Transverse colon (tissue), 4 donors: ENCODE results near the gene DDTL. TPM values are rescaled to one million over a fixed set of nuclear protein-coding genes. Genes with fewer than 3 reads are reported as not detected.

ENCODE experiments used
- DNase-seq: peaks from one replicate; pipeline ENCODE4 v3.0.0-alpha.2; 2019
- H3K27ac ChIP-seq, 4 donors: fragments of 200-600 bp; sonication (generic); 2 replicates each; pipeline ENCODE4 v1.5.1; 2016 to 2018; ENCODE audit warnings: inconsistent platforms in 4 of 4
- H3K27me3 ChIP-seq: fragments of 200-600 bp; sonication (generic); 2 replicates; pipeline ENCODE4 v1.5.1; 2017; ENCODE audit warnings: inconsistent platforms
- H3K36me3 ChIP-seq, 4 donors: fragments of 200-600 bp; sonication (generic); 2 replicates each; pipeline ENCODE4 v1.5.1; 2017 to 2019; ENCODE audit warnings: inconsistent platforms in 4 of 4
- H3K4me1 ChIP-seq, 4 donors: fragments of 200-600 bp; sonication (generic); 2 replicates each; pipeline ENCODE4 v1.5.1; 2017 to 2020; ENCODE audit warnings: inconsistent platforms in 4 of 4
- H3K4me3 ChIP-seq, 4 donors: fragments of 200-600 bp; sonication (generic); 1 replicate in 1 of 4; 2 replicates in 3 of 4; pipeline versions ENCODE4 v1.5.1 to v1.6.1; 2017 to 2019; ENCODE audit warnings: inconsistent platforms in 4 of 4
- H3K9me3 ChIP-seq, 2 donors: fragments of 200-600 bp; sonication (generic); 2 replicates each; pipeline ENCODE4 v1.5.1; 2017 to 2019; ENCODE audit warnings: inconsistent platforms in 2 of 2
- EP300 ChIP-seq: sonication (generic); formaldehyde crosslinking; IDR thresholded peaks from one replicate; pipeline ENCODE4 v1.6.1; 2017; ENCODE audit warnings: antibody characterized with exemption, low read depth
- POLR2A ChIP-seq: fragments of 450-650 bp; IDR thresholded peaks from one replicate; pipeline ENCODE4 v1.6.1; 2016; ENCODE audit warnings: antibody characterized with exemption, mild to moderate bottlenecking, moderate library complexity
- POLR2AphosphoS5 ChIP-seq, 3 donors: sonication (generic); formaldehyde crosslinking; IDR thresholded peaks; one replicate each; pipeline ENCODE4 v1.6.1; 2016; ENCODE audit warnings: antibody characterized with exemption in 3 of 3
- WGBS, 2 donors: methylation state at CpG; one replicate each; pipeline ENCODE4 v1.1.5; 2018; ENCODE audit warnings: low coverage in 1 of 2; 5-methylcytosine and 5-hydroxymethylcytosine counted together
- in situ Hi-C, 4 donors: fragments of 200-750 bp; cut with MboI; loops; one replicate each; pipeline versions ENCODE4 v1.15.0 to v1.15.1; 2017; ENCODE audit warnings: low sequenced_read_pairs in 3 of 4, low pct_ligation_motif_present in 1 of 4, low pct_unique_long_range_greater_than_20kb in 1 of 4
- intact Hi-C: fragments of 100-400 bp; cut with DNase I; formaldehyde crosslinking; loops from one replicate; pipeline ENCODE4 v1.15.1; 2023; ENCODE audit warnings: low total_unique reads
- total RNA-seq, 4 donors: library from RNA; depleted of rRNA; stranded (reverse); fragments of >200 nt; gene quantifications; one replicate each; pipeline ENCODE4 v1.1.0, GENCODE V29; 2016
- TF ChIP-seq, protein P1 (sequence below), 5 experiments: fragments of 200-600 bp in 3 of 5; fragments of 450-650 bp in 2 of 5; sonication (generic) in 3 of 5; IDR thresholded peaks; 1 replicate in 2 of 5; 2 replicates in 3 of 5; pipeline ENCODE4 v1.5.1; 2016 to 2017; ENCODE audit warnings: antibody characterized with exemption in 5 of 5, inconsistent platforms in 3 of 5, mild to moderate bottlenecking in 2 of 5, moderate library complexity in 1 of 5

Gene DDTL
- total RNA-seq, 4 donors from 2014 or later: 1.5 to 1.8 TPM; not detected in 2

DNA sequence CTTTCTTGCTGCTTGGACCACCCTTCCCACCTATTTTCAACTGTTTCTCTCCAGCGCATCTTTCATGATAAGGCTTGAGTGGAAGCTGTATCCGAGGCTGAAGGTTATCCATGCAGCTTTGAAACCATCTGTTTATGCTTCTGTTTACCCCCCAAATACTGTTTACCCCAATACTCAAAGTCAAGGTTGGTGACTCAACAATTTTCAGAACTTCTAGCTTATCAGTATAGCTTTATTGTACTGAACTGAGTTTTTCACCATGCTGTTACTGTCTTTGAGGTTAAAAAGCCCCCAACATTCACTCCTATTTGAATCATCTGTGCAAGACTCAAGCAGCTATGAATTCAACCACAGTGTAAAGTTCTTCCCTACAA is 43.3 kb downstream of the DDTL start:
- Histone ChIP-seq H3K27me3 (no peaks in the 10 kb centered on the region), H3K27ac (peak overlapping the region in 1 of 4 donors; percentile 94), H3K4me3 (no peak overlapping the region), H3K9me3 (no peaks in the 10 kb centered on the region), H3K36me3 (no peaks in the 10 kb centered on the region), H3K4me1 (peaks cover 8 to 19% (median 12%) of the 10 kb centered on the region in 4 donors)
- no peak for TF ChIP-seq POLR2AphosphoS5 (IDR thresholded peaks at IDR 0.05)
- TF ChIP-seq POLR2A: no peak
- TF ChIP-seq, protein P1, sequence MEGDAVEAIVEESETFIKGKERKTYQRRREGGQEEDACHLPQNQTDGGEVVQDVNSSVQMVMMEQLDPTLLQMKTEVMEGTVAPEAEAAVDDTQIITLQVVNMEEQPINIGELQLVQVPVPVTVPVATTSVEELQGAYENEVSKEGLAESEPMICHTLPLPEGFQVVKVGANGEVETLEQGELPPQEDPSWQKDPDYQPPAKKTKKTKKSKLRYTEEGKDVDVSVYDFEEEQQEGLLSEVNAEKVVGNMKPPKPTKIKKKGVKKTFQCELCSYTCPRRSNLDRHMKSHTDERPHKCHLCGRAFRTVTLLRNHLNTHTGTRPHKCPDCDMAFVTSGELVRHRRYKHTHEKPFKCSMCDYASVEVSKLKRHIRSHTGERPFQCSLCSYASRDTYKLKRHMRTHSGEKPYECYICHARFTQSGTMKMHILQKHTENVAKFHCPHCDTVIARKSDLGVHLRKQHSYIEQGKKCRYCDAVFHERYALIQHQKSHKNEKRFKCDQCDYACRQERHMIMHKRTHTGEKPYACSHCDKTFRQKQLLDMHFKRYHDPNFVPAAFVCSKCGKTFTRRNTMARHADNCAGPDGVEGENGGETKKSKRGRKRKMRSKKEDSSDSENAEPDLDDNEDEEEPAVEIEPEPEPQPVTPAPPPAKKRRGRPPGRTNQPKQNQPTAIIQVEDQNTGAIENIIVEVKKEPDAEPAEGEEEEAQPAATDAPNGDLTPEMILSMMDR (IDR thresholded peaks at IDR 0.05): no peak
- TF ChIP-seq EP300: no peak
- DNase-seq: no peak
- 93 to 95% methylated on average over 2 of the region's 2 CpGs for WGBS, 2 donors
- intact Hi-C loops (no loop called here), in situ Hi-C loops (no loop called here)

DNA sequence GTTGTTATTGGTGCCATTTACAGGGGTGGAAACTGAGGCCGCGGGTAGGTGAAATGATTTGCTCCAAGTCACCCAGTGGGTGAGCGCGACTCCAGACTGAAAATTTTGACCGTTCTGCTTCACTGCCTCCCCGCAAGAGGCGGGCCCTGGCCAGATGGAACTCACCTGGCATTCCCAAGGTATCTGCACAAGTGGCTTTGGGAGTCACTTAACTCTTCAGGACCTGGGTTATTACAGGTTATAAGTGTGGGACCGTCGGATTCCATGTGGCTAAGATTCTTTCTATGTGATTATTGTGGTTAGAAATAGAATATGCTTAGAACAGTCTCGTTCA is 45.0 kb downstream of the DDTL start:
- H3K4me1 ChIP-seq: peaks cover 8 to 19% (median 12%) of the 10 kb centered on the region in 4 donors
- WGBS, 2 donors: 0 to 1% methylated on average over 1 to 10 of the region's 10 CpGs
- DNase-seq: no peak

DNA sequence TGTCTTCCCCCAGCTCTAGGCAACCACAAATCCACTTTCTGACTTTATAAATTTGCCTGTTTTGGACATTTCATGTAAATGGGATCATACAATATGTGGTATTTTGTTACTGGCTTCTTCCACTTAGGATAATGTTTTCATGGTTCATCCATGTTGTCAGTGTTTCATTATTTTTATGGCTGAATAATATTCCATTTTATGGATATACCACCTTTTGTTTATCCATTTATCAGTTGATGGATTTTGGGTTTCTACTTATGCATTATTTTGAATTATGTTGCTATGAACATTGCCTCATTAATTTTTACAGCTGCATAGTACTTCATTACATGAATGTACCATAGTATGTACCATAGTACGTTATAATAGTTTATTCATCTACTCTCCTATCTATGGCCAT is 49.5 kb downstream of the DDTL start:
- Histone ChIP-seq H3K4me3 (no peak overlapping the region), H3K4me1 (peaks cover 8 to 19% (median 12%) of the 10 kb centered on the region in 4 donors), H3K27me3 (no peaks in the 10 kb centered on the region), H3K9me3 (no peaks in the 10 kb centered on the region), H3K36me3 (no peaks in the 10 kb centered on the region), H3K27ac (no peak overlapping the region)
- no peak for DNase-seq
- WGBS, 2 donors: 90 to 95% methylated on average over 1 of the region's 1 CpG
- in situ Hi-C loops (no loop called here), intact Hi-C loops (no loop called here)
- TF ChIP-seq POLR2AphosphoS5 (IDR thresholded peaks at IDR 0.05): no peak
- no peak for TF ChIP-seq EP300
- no peak for TF ChIP-seq POLR2A
- TF ChIP-seq, protein P1 (IDR thresholded peaks at IDR 0.05): no peak

More for the DNA sequence above, 45.0 kb downstream of the DDTL start:
- intact Hi-C loops: no loop called here
- H3K9me3 ChIP-seq: no peaks in the 10 kb centered on the region
- H3K4me3 ChIP-seq: peak overlapping the region; percentile 81 to 92 (median 89)
- in situ Hi-C loops: no loop called here
- no peaks in the 10 kb centered on the region for H3K27me3 ChIP-seq
- H3K27ac ChIP-seq: peak overlapping the region; percentile 90 to 94 (median 92)
- H3K36me3 ChIP-seq: no peaks in the 10 kb centered on the region
- TF ChIP-seq, protein P1 (IDR thresholded peaks at IDR 0.05): no peak
- TF ChIP-seq EP300 (no peak), POLR2A (no peak), POLR2AphosphoS5 (IDR thresholded peaks at IDR 0.05) (no peak)

DNA sequence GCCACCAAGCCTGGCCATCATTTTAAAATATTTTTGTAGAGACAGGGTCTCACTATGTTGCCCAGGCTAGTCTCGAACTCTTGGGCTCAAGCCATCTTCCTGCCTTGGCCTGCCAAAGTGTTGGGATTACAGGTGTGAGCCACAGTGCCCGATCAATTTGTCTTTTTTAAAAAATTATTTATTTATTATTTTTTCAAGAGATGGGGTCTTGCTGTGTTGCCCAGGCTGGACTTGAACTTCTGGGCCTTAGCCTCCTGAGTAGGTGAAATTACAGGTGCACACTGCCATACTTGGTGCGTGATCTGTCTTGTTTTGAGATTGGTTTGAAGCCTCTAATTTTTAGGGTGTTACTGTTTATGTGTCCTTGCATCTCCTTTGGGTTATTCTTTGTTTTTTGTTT is 54.6 kb downstream of the DDTL start:
- in situ Hi-C loops: no loop called here
- intact Hi-C loops: no loop called here
- no peak overlapping the region for H3K27ac ChIP-seq
- no peak for DNase-seq
- no peak for TF ChIP-seq POLR2AphosphoS5 (IDR thresholded peaks at IDR 0.05)
- TF ChIP-seq, protein P1 (IDR thresholded peaks at IDR 0.05): no peak
- TF ChIP-seq POLR2A: no peak
- TF ChIP-seq EP300: no peak
- peaks cover 0 to 4% (median 0%) of the 10 kb centered on the region in 4 donors for H3K4me1 ChIP-seq
- no peaks in the 10 kb centered on the region for H3K9me3 ChIP-seq
- WGBS, 2 donors: 100% methylated on average over 1 to 3 of the region's 3 CpGs
- no peak overlapping the region for H3K4me3 ChIP-seq
- H3K27me3 ChIP-seq: no peaks in the 10 kb centered on the region
- no peaks in the 10 kb centered on the region for H3K36me3 ChIP-seq

Other genes starting within 250 kb of the DDTL start
- 1 to 10 TPM; 2.7 to 7.5 (median 5.9) TPM for gene ZNF70, start 215.8 kb upstream of the DDTL start, total RNA-seq
- gene VPREB3, start 212.5 kb upstream of the DDTL start, total RNA-seq: 1 to 10 TPM in 2 of 4 donors, not detected in 2; 2.6 to 5.4 TPM
- not detected for gene C22orf15, start 203.9 kb upstream of the DDTL start, total RNA-seq
- gene CHCHD10, start 198.9 kb upstream of the DDTL start, total RNA-seq: 10 to 100 TPM; 15.3 to 80.1 (median 50.8) TPM
- 1 to 10 TPM; 1.2 to 2.2 (median 1.6) TPM for gene MMP11, start 194.0 kb upstream of the DDTL start, total RNA-seq
- gene SMARCB1, start 179.9 kb upstream of the DDTL start, total RNA-seq: 10 to 100 TPM; 33.7 to 61.3 (median 54.7) TPM
- 10 to 100 TPM in 1 of 4 donors, 1 to 10 TPM in 3; 1.9 to 20.0 (median 3.1) TPM for gene DERL3, start 127.9 kb upstream of the DDTL start, total RNA-seq
- gene SLC2A11, start 109.0 kb upstream of the DDTL start, total RNA-seq: 10 to 100 TPM in 3 of 4 donors, 1 to 10 TPM in 1; 6.0 to 27.4 (median 13.2) TPM
- gene MIF, start 72.5 kb upstream of the DDTL start, total RNA-seq: 100 to 1,000 TPM; 123 to 210 (median 139) TPM
- gene GSTT2B, start 5.7 kb upstream of the DDTL start, total RNA-seq: 1 to 10 TPM in 1 of 4 donors, not detected in 3; 2.4 TPM
- 100 to 1,000 TPM; 157 to 267 (median 197) TPM for gene DDT, start 7.6 kb downstream of the DDTL start, total RNA-seq
- gene GSTT2, start 13.2 kb downstream of the DDTL start, total RNA-seq: 1 to 10 TPM in 1 of 4 donors, under 1 TPM in 1, not detected in 2; 0.41 to 7.0 TPM
- not detected for gene GSTT4, start 38.6 kb downstream of the DDTL start, total RNA-seq
- gene CABIN1, start 44.4 kb downstream of the DDTL start, total RNA-seq: 100 to 1,000 TPM in 1 of 4 donors, 10 to 100 TPM in 3; 68.6 to 178 (median 79.6) TPM
- gene SUSD2, start 214.6 kb downstream of the DDTL start, total RNA-seq: 10 to 100 TPM in 1 of 4 donors, 1 to 10 TPM in 2, under 1 TPM in 1; 0.37 to 67.7 (median 3.8) TPM